ENCODE results near the gene CD180.

- no peak for TF ChIP-seq POLR2A (IDR thresholded peaks at IDR 0.05)
- no peak for TF ChIP-seq CTCF (IDR thresholded peaks at IDR 0.05)
- no peak for TF ChIP-seq POLR2AphosphoS5 (IDR thresholded peaks at IDR 0.05)
Observed at GRCh38 chr5:67163863-67164595, 32.6 kb downstream of the CD180 start.

Data from breast epithelium (tissue), 3 donors.